Mucosa of rectum (tissue), 2 donors: ENCODE results near the gene ATXN2.
A peak's percentile ranks its signal among the peaks of the same experiment; 100 is the strongest.

ENCODE experiments used
- H3K27ac ChIP-seq, 2 donors: one replicate each; pipeline ENCODE4 v1.7.0; 2013; ENCODE audit warnings: inconsistent platforms in 2 of 2, low read depth in 2 of 2, low read length in 2 of 2
- H3K27me3 ChIP-seq, 2 donors: one replicate each; pipeline ENCODE4 v1.7.0; 2013; ENCODE audit warnings: low read length in 2 of 2; ENCODE audit not compliant: control insufficient read depth in 2 of 2, insufficient read depth in 2 of 2
- H3K36me3 ChIP-seq, 2 donors: one replicate each; pipeline ENCODE4 v1.7.0; 2013; ENCODE audit warnings: low read length in 2 of 2; ENCODE audit not compliant: control insufficient read depth in 2 of 2, insufficient read depth in 2 of 2
- H3K4me1 ChIP-seq, 2 donors: one replicate each; pipeline ENCODE4 v1.7.0; 2013; ENCODE audit warnings: low read length in 2 of 2, mild to moderate bottlenecking in 1 of 2; ENCODE audit not compliant: control insufficient read depth in 2 of 2, insufficient read depth in 2 of 2
- H3K4me3 ChIP-seq, 2 donors: one replicate each; pipeline ENCODE4 v1.7.0; 2013; ENCODE audit warnings: low read length in 2 of 2
- H3K9ac ChIP-seq, 2 donors: one replicate each; pipeline ENCODE4 v1.7.0; 2013; ENCODE audit warnings: low read length in 2 of 2, low read depth in 1 of 2, mild to moderate bottlenecking in 1 of 2
- H3K9me3 ChIP-seq, 2 donors: one replicate each; pipeline ENCODE4 v1.7.0; 2013; ENCODE audit warnings: low read length in 2 of 2; ENCODE audit not compliant: control insufficient read depth in 2 of 2
- donor health status: healthy.
- donor health status: Normal muscosa, but diverticular disease.

Gene ATXN2

DNA sequence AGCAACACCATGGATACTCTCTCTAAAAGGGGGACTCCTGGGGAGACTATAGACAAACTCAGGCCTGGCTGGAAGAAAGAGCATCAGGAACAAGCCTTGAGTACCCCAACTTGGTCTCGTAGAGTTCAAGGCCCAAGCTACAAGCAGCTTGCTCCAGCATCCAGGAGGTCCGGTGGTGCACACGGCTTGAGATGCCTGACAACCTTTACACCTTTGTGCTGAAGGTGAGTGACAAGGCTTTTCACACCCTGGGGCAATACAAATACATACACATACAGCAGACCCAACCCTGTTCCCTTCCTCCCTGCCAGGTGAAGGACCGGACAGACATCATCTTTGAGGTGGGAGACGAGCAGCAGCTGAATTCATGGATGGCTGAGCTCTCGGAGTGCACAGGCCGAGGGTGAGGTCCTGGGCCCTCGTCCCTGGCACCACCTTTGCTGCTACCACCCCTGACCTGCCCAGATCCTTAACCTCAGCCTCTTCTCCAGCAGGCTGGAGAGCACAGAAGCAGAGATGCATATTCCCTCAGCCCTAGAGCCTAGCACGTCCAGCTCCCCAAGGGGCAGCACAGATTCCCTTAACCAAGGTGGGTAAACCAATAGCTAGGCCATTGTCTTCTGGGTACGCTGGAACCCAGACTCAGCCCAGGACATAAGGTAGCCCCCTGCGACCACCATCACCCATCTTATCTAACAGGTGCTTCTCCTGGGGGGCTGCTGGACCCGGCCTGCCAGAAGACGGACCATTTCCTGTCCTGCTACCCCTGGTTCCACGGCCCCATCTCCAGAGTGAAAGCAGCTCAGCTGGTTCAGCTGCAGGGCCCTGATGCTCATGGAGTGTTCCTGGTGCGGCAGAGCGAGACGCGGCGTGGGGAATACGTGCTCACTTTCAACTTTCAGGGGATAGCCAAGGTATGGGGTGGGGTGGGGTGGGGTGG is 152.2 kb downstream of the ATXN2 start:
- peaks cover 52 to 56% of the 10 kb centered on the region in 2 donors for H3K4me1 ChIP-seq
- H3K27me3 ChIP-seq, result no peaks in the 10 kb centered on the region
- peak overlapping the region in 1 of 2 donors; percentile 30 for H3K9ac ChIP-seq
- peaks cover 42 to 50% of the 10 kb centered on the region in 2 donors for H3K36me3 ChIP-seq
- H3K4me3 ChIP-seq, result no peak overlapping the region
- H3K9me3 ChIP-seq, result no peaks in the 10 kb centered on the region
- H3K27ac ChIP-seq, result peak overlapping the region; percentile 69 to 84

- Histone ChIP-seq H3K4me3 (peak overlapping the region in 1 of 2 donors; percentile 26), H3K36me3 (peaks cover 33 to 44% of the 10 kb centered on the region in 2 donors), H3K9ac (peak overlapping the region; percentile 9 to 30), H3K4me1 (peaks cover 58% of the 10 kb centered on the region in 2 donors), H3K9me3 (no peaks in the 10 kb centered on the region), H3K27me3 (no peaks in the 10 kb centered on the region), H3K27ac (peak overlapping the region; percentile 69 to 84)
These were observed 153.2 kb downstream of the ATXN2 start for GRCh38 chr12:111445726-111446581.

DNA sequence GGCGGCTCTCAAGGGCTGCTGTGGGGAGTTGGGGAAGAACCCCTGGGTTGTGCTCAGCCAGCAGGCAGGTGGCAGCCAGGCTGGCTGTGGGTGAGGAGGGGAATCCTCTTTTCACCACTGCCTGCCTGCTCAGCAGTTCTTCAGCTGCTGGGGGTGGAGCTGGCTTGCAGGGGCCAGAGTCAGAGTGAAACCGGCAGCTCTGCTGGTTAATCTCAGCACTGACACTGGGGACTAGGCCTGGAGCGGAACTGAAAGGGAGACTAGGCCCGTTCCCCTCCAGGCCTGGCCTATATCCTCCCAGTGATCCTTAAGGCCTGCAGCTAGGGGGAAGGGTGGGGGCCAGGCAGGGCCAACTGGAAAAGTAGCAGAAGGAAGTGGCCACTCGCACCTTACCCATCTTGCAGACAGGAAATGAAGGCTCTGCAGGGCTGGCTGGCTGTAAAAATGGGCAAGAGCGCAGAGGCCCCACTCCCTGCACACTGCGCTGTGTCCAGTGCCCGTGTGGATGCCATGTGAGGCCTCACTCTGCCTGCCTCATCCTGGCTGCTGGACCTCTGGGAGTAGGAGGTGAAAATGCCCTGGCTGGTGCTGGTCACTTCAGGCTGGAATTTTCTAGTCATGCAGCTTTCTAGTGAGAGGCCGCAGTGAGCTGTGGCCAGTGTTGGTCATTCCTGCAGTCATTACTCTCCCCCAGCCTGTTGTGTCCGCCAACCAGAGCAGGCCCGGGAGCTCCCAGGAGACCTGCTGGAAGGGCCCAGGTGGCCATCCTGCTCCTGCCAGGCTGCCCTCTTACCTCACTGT is 154.0 kb downstream of the ATXN2 start:
- H3K27ac ChIP-seq, result peak overlapping the region; percentile 69 to 84
- peaks cover 55 to 58% of the 10 kb centered on the region in 2 donors for H3K4me1 ChIP-seq
- no peaks in the 10 kb centered on the region for H3K9me3 ChIP-seq
- peaks cover 26 to 40% of the 10 kb centered on the region in 2 donors for H3K36me3 ChIP-seq
- H3K9ac ChIP-seq, result peak overlapping the region; percentile 30 to 34
- no peaks in the 10 kb centered on the region for H3K27me3 ChIP-seq
- peak overlapping the region in 1 of 2 donors; percentile 38 for H3K4me3 ChIP-seq

GRCh38 chr12:111444314-111444924 is 154.7 kb downstream of the ATXN2 start:
- Histone ChIP-seq H3K4me3 (no peak overlapping the region), H3K9ac (no peak overlapping the region), H3K4me1 (peaks cover 58 to 60% of the 10 kb centered on the region in 2 donors), H3K36me3 (peaks cover 23 to 40% of the 10 kb centered on the region in 2 donors), H3K27me3 (no peaks in the 10 kb centered on the region), H3K9me3 (no peaks in the 10 kb centered on the region), H3K27ac (peak overlapping the region; percentile 69 to 84)

GRCh38 chr12:111443586-111443985 is 155.5 kb downstream of the ATXN2 start:
- Histone ChIP-seq H3K36me3 (peaks cover 18 to 34% of the 10 kb centered on the region in 2 donors), H3K4me1 (peaks cover 57 to 62% of the 10 kb centered on the region in 2 donors), H3K27me3 (no peaks in the 10 kb centered on the region), H3K9me3 (no peaks in the 10 kb centered on the region), H3K9ac (no peak overlapping the region), H3K27ac (peak overlapping the region; percentile 17 to 61), H3K4me3 (no peak overlapping the region)

DNA sequence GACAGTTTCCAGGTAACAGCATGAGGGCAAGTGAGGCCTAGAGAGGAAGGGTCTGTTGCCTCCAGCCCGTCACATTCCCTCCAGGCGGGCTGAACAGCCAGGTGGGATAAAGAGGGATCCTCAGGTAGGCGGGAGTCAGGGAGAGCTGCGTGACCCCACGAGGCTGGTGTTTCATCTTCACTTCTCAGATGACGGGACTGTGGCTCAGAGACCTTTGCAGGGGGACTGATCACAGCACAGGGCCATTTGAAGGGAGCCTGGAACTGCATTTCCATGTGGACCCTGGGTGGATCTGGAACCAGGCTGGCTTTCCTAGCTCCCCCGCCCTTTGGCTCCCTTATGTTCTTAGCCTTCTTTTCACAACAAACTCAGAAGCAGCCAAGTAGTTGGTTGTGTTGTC is 156.0 kb downstream of the ATXN2 start:
- Histone ChIP-seq H3K9me3 (no peaks in the 10 kb centered on the region), H3K9ac (peak overlapping the region in 1 of 2 donors; percentile 16), H3K4me1 (peaks cover 61 to 65% of the 10 kb centered on the region in 2 donors), H3K27ac (peak overlapping the region; percentile 56 to 61), H3K27me3 (no peaks in the 10 kb centered on the region), H3K36me3 (peaks cover 13 to 29% of the 10 kb centered on the region in 2 donors), H3K4me3 (no peak overlapping the region)

DNA sequence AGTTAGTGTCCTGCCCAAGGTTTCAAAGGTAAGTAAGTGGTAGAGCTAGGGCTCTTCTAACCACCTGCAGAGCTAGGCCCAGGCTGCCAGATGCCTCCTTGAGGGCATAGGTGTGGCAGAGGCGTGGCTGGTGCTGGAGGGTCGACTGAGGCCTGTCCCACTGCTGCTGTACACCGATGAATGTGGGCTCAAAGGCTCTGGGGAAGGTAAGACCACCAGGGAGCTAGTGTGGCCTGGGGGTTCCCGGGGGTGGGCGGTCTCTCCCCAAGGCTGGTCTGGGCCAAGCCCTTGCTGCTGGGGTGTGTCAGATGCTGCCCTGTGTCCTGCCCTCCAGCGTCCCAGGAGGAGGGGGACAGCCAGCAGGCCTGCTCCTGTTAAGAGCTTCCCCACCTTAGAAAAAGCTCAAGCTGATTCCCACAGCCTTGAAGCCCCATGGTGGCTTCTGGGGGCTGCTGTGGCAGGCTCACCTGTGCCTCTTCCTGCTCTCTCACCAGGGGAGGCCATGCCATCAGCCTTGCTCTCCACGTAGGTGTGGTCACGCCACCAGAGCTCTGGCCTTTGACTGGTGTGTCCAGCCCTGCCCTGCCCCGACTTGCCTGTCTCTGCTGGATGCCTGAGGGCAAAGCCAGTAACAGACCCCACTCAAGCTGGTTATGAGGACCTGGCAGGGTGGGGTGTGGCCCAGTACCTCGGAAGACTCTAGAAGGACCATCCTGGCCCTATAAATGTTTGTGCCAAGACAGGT is 156.6 kb downstream of the ATXN2 start:
- Histone ChIP-seq H3K36me3 (peaks cover 7 to 23% of the 10 kb centered on the region in 2 donors), H3K4me3 (no peak overlapping the region), H3K27me3 (no peaks in the 10 kb centered on the region), H3K9ac (no peak overlapping the region), H3K27ac (peak overlapping the region; percentile 56 to 61), H3K4me1 (peaks cover 61 to 64% of the 10 kb centered on the region in 2 donors), H3K9me3 (no peaks in the 10 kb centered on the region)

GRCh38 chr12:111441107-111441928 is 157.8 kb downstream of the ATXN2 start:
- Histone ChIP-seq H3K27me3 (no peaks in the 10 kb centered on the region), H3K4me3 (no peak overlapping the region), H3K9ac (no peak overlapping the region), H3K9me3 (no peaks in the 10 kb centered on the region), H3K4me1 (peaks cover 55 to 57% of the 10 kb centered on the region in 2 donors), H3K36me3 (peaks cover 2 to 16% of the 10 kb centered on the region in 2 donors), H3K27ac (no peak overlapping the region)
